ENCODE measurements around the gene PDZD4. TPM values are rescaled to one million over a fixed set of nuclear protein-coding genes. Genes with fewer than 3 reads are reported as not detected.

The PDZD4 gene
- total and polyA plus RNA-seq, 2 donors: 0.61 to 7.9 TPM

GRCh38 chrX:153863251-153863991 is 33.1 kb upstream of the PDZD4 start:
- no peaks in the 10 kb centered on the region for H3K9me3 ChIP-seq (ENCODE audit: control insufficient read depth in 2 of 2, insufficient read depth in 1 of 2, low read length in 1 of 2)
- H3K4me3 ChIP-seq (ENCODE audit: low read length in 2 of 2): no peak overlapping the region
- WGBS: 81% methylated on average over 28 of the region's 28 CpGs
- H3K36me3 ChIP-seq (ENCODE audit: control insufficient read depth in 2 of 2, insufficient read depth in 2 of 2, low read length in 1 of 2): no peaks in the 10 kb centered on the region
- no peak overlapping the region for H3K27ac ChIP-seq (ENCODE audit: low read depth in 1 of 2, low read length in 1 of 2)
- no peaks in the 10 kb centered on the region for H3K4me1 ChIP-seq (ENCODE audit: control insufficient read depth in 2 of 2, insufficient read depth in 2 of 2, low read length in 2 of 2)
- DNase-seq (ENCODE audit: low read depth in 6 of 9, low spot score in 9 of 9): no peak
- peaks cover 0 to 45% of the 10 kb centered on the region in 2 donors for H3K27me3 ChIP-seq (ENCODE audit: control insufficient read depth in 2 of 2, insufficient read depth in 1 of 2, low read length in 1 of 2)

- 83% methylated on average over 22 of the region's 22 CpGs for WGBS
- H3K36me3 ChIP-seq (ENCODE audit: control insufficient read depth in 2 of 2, insufficient read depth in 2 of 2, low read length in 1 of 2): no peaks in the 10 kb centered on the region
- no peaks in the 10 kb centered on the region for H3K9me3 ChIP-seq (ENCODE audit: control insufficient read depth in 2 of 2, insufficient read depth in 1 of 2, low read length in 1 of 2)
- H3K27ac ChIP-seq (ENCODE audit: low read depth in 1 of 2, low read length in 1 of 2): no peak overlapping the region
- H3K4me3 ChIP-seq (ENCODE audit: low read length in 2 of 2): no peak overlapping the region
- H3K27me3 ChIP-seq (ENCODE audit: control insufficient read depth in 2 of 2, insufficient read depth in 1 of 2, low read length in 1 of 2): peaks cover 0 to 51% of the 10 kb centered on the region in 2 donors
- DNase-seq (ENCODE audit: low read depth in 6 of 9, low spot score in 9 of 9): no peak
- no peaks in the 10 kb centered on the region for H3K4me1 ChIP-seq (ENCODE audit: control insufficient read depth in 2 of 2, insufficient read depth in 2 of 2, low read length in 2 of 2)
These were observed 32.3 kb upstream of the PDZD4 start for GRCh38 chrX:153862369-153863250.

GRCh38 chrX:153861733-153862310 is 31.5 kb upstream of the PDZD4 start:
- 84% methylated on average over 21 of the region's 21 CpGs for WGBS
- H3K4me1 ChIP-seq (ENCODE audit: control insufficient read depth in 2 of 2, insufficient read depth in 2 of 2, low read length in 2 of 2): no peaks in the 10 kb centered on the region
- DNase-seq (ENCODE audit: low read depth in 6 of 9, low spot score in 9 of 9): no peak
- H3K36me3 ChIP-seq (ENCODE audit: control insufficient read depth in 2 of 2, insufficient read depth in 2 of 2, low read length in 1 of 2): no peaks in the 10 kb centered on the region
- H3K27ac ChIP-seq (ENCODE audit: low read depth in 1 of 2, low read length in 1 of 2): no peak overlapping the region
- no peak overlapping the region for H3K4me3 ChIP-seq (ENCODE audit: low read length in 2 of 2)
- no peaks in the 10 kb centered on the region for H3K9me3 ChIP-seq (ENCODE audit: control insufficient read depth in 2 of 2, insufficient read depth in 1 of 2, low read length in 1 of 2)
- H3K27me3 ChIP-seq (ENCODE audit: control insufficient read depth in 2 of 2, insufficient read depth in 1 of 2, low read length in 1 of 2): peaks cover 0 to 49% of the 10 kb centered on the region in 2 donors

- no peak for DNase-seq (ENCODE audit: low read depth in 6 of 9, low spot score in 9 of 9)
- no peaks in the 10 kb centered on the region for H3K4me1 ChIP-seq (ENCODE audit: control insufficient read depth in 2 of 2, insufficient read depth in 2 of 2, low read length in 2 of 2)
- peaks cover 0 to 52% of the 10 kb centered on the region in 2 donors for H3K27me3 ChIP-seq (ENCODE audit: control insufficient read depth in 2 of 2, insufficient read depth in 1 of 2, low read length in 1 of 2)
- H3K36me3 ChIP-seq (ENCODE audit: control insufficient read depth in 2 of 2, insufficient read depth in 2 of 2, low read length in 1 of 2): no peaks in the 10 kb centered on the region
- H3K9me3 ChIP-seq (ENCODE audit: control insufficient read depth in 2 of 2, insufficient read depth in 1 of 2, low read length in 1 of 2): no peaks in the 10 kb centered on the region
- WGBS: 93% methylated on average over 10 of the region's 10 CpGs
- H3K4me3 ChIP-seq (ENCODE audit: low read length in 2 of 2): no peak overlapping the region
- no peak overlapping the region for H3K27ac ChIP-seq (ENCODE audit: low read depth in 1 of 2, low read length in 1 of 2)
These were observed 30.8 kb upstream of the PDZD4 start for GRCh38 chrX:153861151-153861550.

GRCh38 chrX:153857348-153857903 is 27.1 kb upstream of the PDZD4 start:
- WGBS: 76% methylated on average over 2 of the region's 2 CpGs
- Histone ChIP-seq H3K36me3 (ENCODE audit: control insufficient read depth in 2 of 2, insufficient read depth in 2 of 2, low read length in 1 of 2) (no peaks in the 10 kb centered on the region), H3K27ac (ENCODE audit: low read depth in 1 of 2, low read length in 1 of 2) (no peak overlapping the region), H3K27me3 (ENCODE audit: control insufficient read depth in 2 of 2, insufficient read depth in 1 of 2, low read length in 1 of 2) (peaks cover 0 to 41% of the 10 kb centered on the region in 2 donors), H3K4me3 (ENCODE audit: low read length in 2 of 2) (no peak overlapping the region), H3K9me3 (ENCODE audit: control insufficient read depth in 2 of 2, insufficient read depth in 1 of 2, low read length in 1 of 2) (no peaks in the 10 kb centered on the region), H3K4me1 (ENCODE audit: control insufficient read depth in 2 of 2, insufficient read depth in 2 of 2, low read length in 2 of 2) (no peaks in the 10 kb centered on the region)
- DNase-seq (ENCODE audit: low read depth in 6 of 9, low spot score in 9 of 9): no peak

GRCh38 chrX:153854702-153855101 is 24.4 kb upstream of the PDZD4 start:
- H3K9me3 ChIP-seq (ENCODE audit: control insufficient read depth in 2 of 2, insufficient read depth in 1 of 2, low read length in 1 of 2): no peaks in the 10 kb centered on the region
- no peak overlapping the region for H3K4me3 ChIP-seq (ENCODE audit: low read length in 2 of 2)
- no peak for DNase-seq (ENCODE audit: low read depth in 6 of 9, low spot score in 9 of 9)
- H3K27me3 ChIP-seq (ENCODE audit: control insufficient read depth in 2 of 2, insufficient read depth in 1 of 2, low read length in 1 of 2): peaks cover 0 to 37% of the 10 kb centered on the region in 2 donors
- no peaks in the 10 kb centered on the region for H3K4me1 ChIP-seq (ENCODE audit: control insufficient read depth in 2 of 2, insufficient read depth in 2 of 2, low read length in 2 of 2)
- WGBS: 92% methylated on average over 9 of the region's 9 CpGs
- H3K27ac ChIP-seq (ENCODE audit: low read depth in 1 of 2, low read length in 1 of 2): no peak overlapping the region
- no peaks in the 10 kb centered on the region for H3K36me3 ChIP-seq (ENCODE audit: control insufficient read depth in 2 of 2, insufficient read depth in 2 of 2, low read length in 1 of 2)

GRCh38 chrX:153853902-153854267 is 23.5 kb upstream of the PDZD4 start:
- Histone ChIP-seq H3K4me3 (ENCODE audit: low read length in 2 of 2) (no peak overlapping the region), H3K4me1 (ENCODE audit: control insufficient read depth in 2 of 2, insufficient read depth in 2 of 2, low read length in 2 of 2) (no peaks in the 10 kb centered on the region), H3K27ac (ENCODE audit: low read depth in 1 of 2, low read length in 1 of 2) (no peak overlapping the region), H3K36me3 (ENCODE audit: control insufficient read depth in 2 of 2, insufficient read depth in 2 of 2, low read length in 1 of 2) (no peaks in the 10 kb centered on the region), H3K9me3 (ENCODE audit: control insufficient read depth in 2 of 2, insufficient read depth in 1 of 2, low read length in 1 of 2) (no peaks in the 10 kb centered on the region), H3K27me3 (ENCODE audit: control insufficient read depth in 2 of 2, insufficient read depth in 1 of 2, low read length in 1 of 2) (peaks cover 0 to 32% of the 10 kb centered on the region in 2 donors)
- no peak for DNase-seq (ENCODE audit: low read depth in 6 of 9, low spot score in 9 of 9)
- WGBS: 96% methylated on average over 3 of the region's 3 CpGs

GRCh38 chrX:153853180-153853901 is 23.0 kb upstream of the PDZD4 start:
- WGBS: 90% methylated on average over 3 of the region's 3 CpGs
- no peaks in the 10 kb centered on the region for H3K4me1 ChIP-seq (ENCODE audit: control insufficient read depth in 2 of 2, insufficient read depth in 2 of 2, low read length in 2 of 2)
- H3K36me3 ChIP-seq (ENCODE audit: control insufficient read depth in 2 of 2, insufficient read depth in 2 of 2, low read length in 1 of 2): no peaks in the 10 kb centered on the region
- no peak for DNase-seq (ENCODE audit: low read depth in 6 of 9, low spot score in 9 of 9)
- peaks cover 0 to 30% of the 10 kb centered on the region in 2 donors for H3K27me3 ChIP-seq (ENCODE audit: control insufficient read depth in 2 of 2, insufficient read depth in 1 of 2, low read length in 1 of 2)
- no peak overlapping the region for H3K4me3 ChIP-seq (ENCODE audit: low read length in 2 of 2)
- no peaks in the 10 kb centered on the region for H3K9me3 ChIP-seq (ENCODE audit: control insufficient read depth in 2 of 2, insufficient read depth in 1 of 2, low read length in 1 of 2)
- H3K27ac ChIP-seq (ENCODE audit: low read depth in 1 of 2, low read length in 1 of 2): no peak overlapping the region
